ENCODE data around the gene NRDC. TPM values are rescaled to one million over a fixed set of nuclear protein-coding genes. Genes with fewer than 3 reads are reported as not detected.

The NRDC gene
- polyA plus RNA-seq = 74.7 TPM

GRCh38 chr1:51878616-51879336, at the start of gene NRDC:
TSS of gene NRDC (minus strand) at chr1:51878727. CDS start at chr1:51878615, 112 bp downstream.
- Mint-ChIP-seq H3K27ac (no peak within 1 kb of the TSS), H3K36me3 (peaks cover 2% of the 10 kb centered on the region), H3K4me3 (no peak within 1 kb of the TSS), H3K9me3 (no peaks in the 10 kb centered on the region), H3K27me3 (no peaks in the 10 kb centered on the region), H3K4me1 (peaks cover 18 to 19% (median 19%) of the 10 kb centered on the region in 3 donors)

- Mint-ChIP-seq H3K4me3 (no peak overlapping the region), H3K27ac (no peak overlapping the region), H3K27me3 (peaks cover 4% of the 10 kb centered on the region), H3K4me1 (no peaks in the 10 kb centered on the region), H3K36me3 (no peaks in the 10 kb centered on the region), H3K9me3 (no peaks in the 10 kb centered on the region)
Observed at GRCh38 chr1:51927029-51927428, 48.5 kb upstream of the NRDC start.

GRCh38 chr1:51926171-51926812, 47.8 kb upstream of the NRDC start:
- H3K4me1 Mint-ChIP-seq = no peaks in the 10 kb centered on the region
- no peak overlapping the region for H3K27ac Mint-ChIP-seq
- peaks cover 5% of the 10 kb centered on the region for H3K27me3 Mint-ChIP-seq
- no peak overlapping the region for H3K4me3 Mint-ChIP-seq
- no peaks in the 10 kb centered on the region for H3K9me3 Mint-ChIP-seq
- H3K36me3 Mint-ChIP-seq = no peaks in the 10 kb centered on the region

- Mint-ChIP-seq H3K36me3 (no peaks in the 10 kb centered on the region), H3K4me1 (no peaks in the 10 kb centered on the region), H3K27ac (no peak overlapping the region), H3K9me3 (peaks cover 0 to 2% (median 0%) of the 10 kb centered on the region in 3 donors), H3K27me3 (peaks cover 11% of the 10 kb centered on the region), H3K4me3 (no peak overlapping the region)
Observed at GRCh38 chr1:51924455-51924854, 45.9 kb upstream of the NRDC start.

GRCh38 chr1:51922040-51922439, 43.5 kb upstream of the NRDC start:
- H3K27me3 Mint-ChIP-seq = peaks cover 9% of the 10 kb centered on the region
- H3K4me1 Mint-ChIP-seq = no peaks in the 10 kb centered on the region
- H3K36me3 Mint-ChIP-seq = peaks cover 1% of the 10 kb centered on the region
- no peak overlapping the region for H3K27ac Mint-ChIP-seq
- H3K4me3 Mint-ChIP-seq = no peak overlapping the region
- peaks cover 0 to 2% (median 0%) of the 10 kb centered on the region in 3 donors for H3K9me3 Mint-ChIP-seq

- Mint-ChIP-seq H3K9me3 (peaks cover 0 to 2% (median 0%) of the 10 kb centered on the region in 3 donors), H3K27ac (no peak overlapping the region), H3K4me3 (no peak overlapping the region), H3K4me1 (no peaks in the 10 kb centered on the region), H3K36me3 (peaks cover 1% of the 10 kb centered on the region), H3K27me3 (peaks cover 10% of the 10 kb centered on the region)
Observed at GRCh38 chr1:51920130-51920529, 41.6 kb upstream of the NRDC start.

- no peaks in the 10 kb centered on the region for H3K4me1 Mint-ChIP-seq
- peaks cover 0 to 2% (median 0%) of the 10 kb centered on the region in 3 donors for H3K9me3 Mint-ChIP-seq
- peaks cover 1% of the 10 kb centered on the region for H3K36me3 Mint-ChIP-seq
- no peak overlapping the region for H3K27ac Mint-ChIP-seq
- peaks cover 10% of the 10 kb centered on the region for H3K27me3 Mint-ChIP-seq
- H3K4me3 Mint-ChIP-seq = no peak overlapping the region
Observed at GRCh38 chr1:51919684-51920083, 41.2 kb upstream of the NRDC start.

GRCh38 chr1:51916587-51917405, 38.3 kb upstream of the NRDC start:
- no peaks in the 10 kb centered on the region for H3K4me1 Mint-ChIP-seq
- H3K36me3 Mint-ChIP-seq = peaks cover 1% of the 10 kb centered on the region
- H3K27me3 Mint-ChIP-seq = peaks cover 12% of the 10 kb centered on the region
- peaks cover 0 to 2% (median 0%) of the 10 kb centered on the region in 3 donors for H3K9me3 Mint-ChIP-seq
- no peak overlapping the region for H3K4me3 Mint-ChIP-seq
- H3K27ac Mint-ChIP-seq = no peak overlapping the region

GRCh38 chr1:51915951-51916350, 37.4 kb upstream of the NRDC start:
- Mint-ChIP-seq H3K9me3 (no peaks in the 10 kb centered on the region), H3K4me1 (no peaks in the 10 kb centered on the region), H3K36me3 (peaks cover 1% of the 10 kb centered on the region), H3K27me3 (peaks cover 12% of the 10 kb centered on the region), H3K4me3 (no peak overlapping the region), H3K27ac (no peak overlapping the region)

- H3K4me3 Mint-ChIP-seq = no peak overlapping the region
- no peak overlapping the region for H3K27ac Mint-ChIP-seq
- H3K9me3 Mint-ChIP-seq = no peaks in the 10 kb centered on the region
- H3K27me3 Mint-ChIP-seq = peaks cover 12% of the 10 kb centered on the region
- H3K36me3 Mint-ChIP-seq = no peaks in the 10 kb centered on the region
- H3K4me1 Mint-ChIP-seq = peaks cover 0 to under 1% (median 0%) of the 10 kb centered on the region in 3 donors
Observed at GRCh38 chr1:51912881-51913280, 34.4 kb upstream of the NRDC start.

GRCh38 chr1:51910221-51911000, 31.9 kb upstream of the NRDC start:
- Mint-ChIP-seq H3K27me3 (peaks cover 10% of the 10 kb centered on the region), H3K27ac (no peak overlapping the region), H3K9me3 (peaks cover 0 to 2% (median 0%) of the 10 kb centered on the region in 3 donors), H3K36me3 (no peaks in the 10 kb centered on the region), H3K4me3 (no peak overlapping the region), H3K4me1 (peaks cover 0 to 7% (median 0%) of the 10 kb centered on the region in 3 donors)

- Mint-ChIP-seq H3K4me1 (peaks cover 0 to 7% (median 0%) of the 10 kb centered on the region in 3 donors), H3K27me3 (peaks cover 12% of the 10 kb centered on the region), H3K27ac (no peak overlapping the region), H3K9me3 (peaks cover 0 to 2% (median 0%) of the 10 kb centered on the region in 3 donors), H3K36me3 (no peaks in the 10 kb centered on the region), H3K4me3 (no peak overlapping the region)
Observed at GRCh38 chr1:51908499-51908898, 30.0 kb upstream of the NRDC start.

GRCh38 chr1:51907079-51907702, 28.7 kb upstream of the NRDC start:
- H3K9me3 Mint-ChIP-seq = peaks cover 0 to 2% (median 0%) of the 10 kb centered on the region in 3 donors
- H3K4me1 Mint-ChIP-seq = peaks cover 0 to 7% (median 0%) of the 10 kb centered on the region in 3 donors
- H3K27me3 Mint-ChIP-seq = peaks cover 13% of the 10 kb centered on the region
- no peak overlapping the region for H3K27ac Mint-ChIP-seq
- H3K4me3 Mint-ChIP-seq = peak overlapping the region in 2 of 4 donors; percentile 4 to 58
- no peaks in the 10 kb centered on the region for H3K36me3 Mint-ChIP-seq

All from IgD-negative memory B cell (primary cell).